Thyroid gland (tissue), 4 donors: ENCODE data around the gene HOXD12. TPM values are rescaled to one million over a fixed set of nuclear protein-coding genes. Genes with fewer than 3 reads are reported as not detected.

ENCODE experiments used
- DNase-seq, 2 donors: peaks; one replicate each; pipeline ENCODE4 v3.0.0-alpha.2; 2019
- H3K27ac ChIP-seq, 3 donors: fragments of 200-600 bp; sonication (generic); 1 replicate in 2 of 3; 2 replicates in 1 of 3; pipeline ENCODE4 v1.5.1; 2016 to 2019; ENCODE audit warnings: mild to moderate bottlenecking in 1 of 3, moderate library complexity in 1 of 3
- H3K27me3 ChIP-seq: fragments of 200-600 bp; sonication (generic); one replicate; pipeline ENCODE4 v1.5.1; 2019
- H3K36me3 ChIP-seq, 2 donors: fragments of 200-600 bp; sonication (generic); one replicate each; pipeline ENCODE4 v1.5.1; 2016 to 2019
- H3K4me1 ChIP-seq, 2 donors: fragments of 200-600 bp; sonication (generic); one replicate each; pipeline ENCODE4 v1.5.1; 2017 to 2019
- H3K4me3 ChIP-seq, 3 donors: fragments of 200-600 bp; sonication (generic); replicated peaks in 1 of 3; 1 replicate in 2 of 3; 2 replicates in 1 of 3; pipeline ENCODE4 v1.5.1; 2016; ENCODE audit warnings: mild to moderate bottlenecking in 1 of 3
- H3K9me3 ChIP-seq: fragments of 200-600 bp; sonication (generic); one replicate; pipeline ENCODE4 v1.5.1; 2017
- CTCF ChIP-seq, 6 experiments: fragments of 200-600 bp in 3 of 6; fragments of 450-650 bp in 3 of 6; sonication (generic) in 3 of 6; IDR thresholded peaks; one replicate each; pipeline ENCODE4 v1.5.1; 2016 to 2019; ENCODE audit warnings: antibody characterized with exemption in 6 of 6, mild to moderate bottlenecking in 2 of 6, inconsistent platforms in 1 of 6, moderate library complexity in 1 of 6
- POLR2A ChIP-seq, 2 donors: fragments of 450-650 bp; IDR thresholded peaks; one replicate each; pipeline ENCODE4 v1.6.1; 2017; ENCODE audit warnings: antibody characterized with exemption in 2 of 2, mild to moderate bottlenecking in 2 of 2, moderate library complexity in 1 of 2
- WGBS, 2 donors: methylation state at CpG; one replicate each; pipeline ENCODE4 v1.1.5; 2017; 5-methylcytosine and 5-hydroxymethylcytosine counted together
- intact Hi-C: fragments of 100-400 bp; cut with DNase I; formaldehyde crosslinking; loops from one replicate; pipeline ENCODE4 v1.15.1; 2023
- total RNA-seq, 4 donors: library from RNA; depleted of rRNA; stranded (reverse); fragments of >200 nt; gene quantifications; one replicate each; pipeline ENCODE4 v1.2.3, GENCODE V29; 2016

Gene HOXD12
- not detected for total RNA-seq

- peaks cover 17 to 30% of the 10 kb centered on the region in 2 donors for H3K4me1 ChIP-seq
Measured at GRCh38 chr2:176099728-176100546, at the start of gene HOXD12. TSS of gene HOXD12 (plus strand) at chr2:176099795. CDS start at chr2:176099802, 7 bp downstream.

GRCh38 chr2:176056406-176056805 is 43.2 kb upstream of the HOXD12 start:
- H3K27me3 ChIP-seq = no peaks in the 10 kb centered on the region

More at GRCh38 chr2:176099728-176100546, at the start of gene HOXD12:
- Histone ChIP-seq H3K36me3 (no peaks in the 10 kb centered on the region), H3K27ac (no peak within 1 kb of the TSS), H3K4me3 (no peak within 1 kb of the TSS), H3K27me3 (peaks cover 95% of the 10 kb centered on the region), H3K9me3 (no peaks in the 10 kb centered on the region)
- intact Hi-C loops = loop anchor here (10.0 kb wide), 1 partner anchor 415 kb away; no protein-coding TSS in a partner anchor
- TF ChIP-seq POLR2A (IDR thresholded peaks at IDR 0.05) (no peak), CTCF (IDR thresholded peaks at IDR 0.05) (no peak)
- no peak for DNase-seq
- 5 to 9% methylated on average over 21 to 52 of the region's 70 CpGs for WGBS, 2 donors

GRCh38 chr2:176063958-176064357 is 35.6 kb upstream of the HOXD12 start:
- intact Hi-C loops = no loop called here
- no peak overlapping the region for H3K27ac ChIP-seq
- DNase-seq = no peak
- H3K4me3 ChIP-seq = no peak overlapping the region
- no peaks in the 10 kb centered on the region for H3K36me3 ChIP-seq
- 33 to 58% methylated on average over 2 of the region's 2 CpGs for WGBS, 2 donors
- H3K9me3 ChIP-seq = no peaks in the 10 kb centered on the region
- peaks cover 5 to 16% of the 10 kb centered on the region in 2 donors for H3K4me1 ChIP-seq
- TF ChIP-seq CTCF (IDR thresholded peaks at IDR 0.05) (no peak), POLR2A (IDR thresholded peaks at IDR 0.05) (no peak)
- peaks cover 22% of the 10 kb centered on the region for H3K27me3 ChIP-seq

More at GRCh38 chr2:176056406-176056805, 43.2 kb upstream of the HOXD12 start:
- Histone ChIP-seq H3K36me3 (no peaks in the 10 kb centered on the region), H3K4me1 (no peaks in the 10 kb centered on the region), H3K9me3 (no peaks in the 10 kb centered on the region), H3K4me3 (no peak overlapping the region), H3K27ac (no peak overlapping the region)
- TF ChIP-seq POLR2A (IDR thresholded peaks at IDR 0.05) = no peak
- intact Hi-C loops = no loop called here
- WGBS, 2 donors = 13% methylated on average over 1 of the region's 1 CpG
- no peak for DNase-seq

- H3K4me1 ChIP-seq = peaks cover 5 to 16% of the 10 kb centered on the region in 2 donors
- no peak overlapping the region for H3K27ac ChIP-seq
- no peaks in the 10 kb centered on the region for H3K9me3 ChIP-seq
- DNase-seq = no peak
- intact Hi-C loops = no loop called here
- WGBS, 2 donors = 10% methylated on average over 34 to 52 of the region's 56 CpGs
- H3K36me3 ChIP-seq = no peaks in the 10 kb centered on the region
- H3K4me3 ChIP-seq = no peak overlapping the region
- peaks cover 40% of the 10 kb centered on the region for H3K27me3 ChIP-seq
- no peak for TF ChIP-seq POLR2A (IDR thresholded peaks at IDR 0.05)
- TF ChIP-seq CTCF (IDR thresholded peaks at IDR 0.05) = no peak
Measured at GRCh38 chr2:176066645-176067588, 32.7 kb upstream of the HOXD12 start.

GRCh38 chr2:176067589-176068418 is 31.8 kb upstream of the HOXD12 start:
- intact Hi-C loops = no loop called here
- Histone ChIP-seq H3K9me3 (no peaks in the 10 kb centered on the region), H3K27me3 (peaks cover 46% of the 10 kb centered on the region), H3K36me3 (no peaks in the 10 kb centered on the region), H3K27ac (no peak overlapping the region), H3K4me3 (no peak overlapping the region), H3K4me1 (peaks cover 5 to 16% of the 10 kb centered on the region in 2 donors)
- TF ChIP-seq CTCF (IDR thresholded peaks at IDR 0.05) (no peak), POLR2A (IDR thresholded peaks at IDR 0.05) (no peak)
- no peak for DNase-seq
- 7 to 11% methylated on average over 35 to 37 of the region's 38 CpGs for WGBS, 2 donors
